SU-DHL-6 (cell line): ENCODE results near the gene AGXT2.

Source experiments
- H2AFZ ChIP-seq: fragments of 200-600 bp; sonication (generic); 2 replicates; pipeline ENCODE4 v1.6.1; 2014; ENCODE audit warnings: low read depth, mild to moderate bottlenecking, moderate library complexity, mixed read lengths, antibody characterized with exemption, low read length; ENCODE audit not compliant: severe bottlenecking
- H3F3A ChIP-seq: fragments of 200-600 bp; shearing (Covaris generic); 2 replicates; pipeline ENCODE4 v1.6.0; 2016; ENCODE audit warnings: antibody characterized with exemption, mild to moderate bottlenecking; ENCODE audit not compliant: insufficient read depth
- H3K27ac ChIP-seq: fragments of 200-600 bp; sonication (generic); 2 replicates; pipeline ENCODE4 v1.5.1; 2016; ENCODE audit warnings: low read depth, mild to moderate bottlenecking, low read length, moderate library complexity, mixed read lengths
- H3K27me3 ChIP-seq: fragments of 200-600 bp; sonication (generic), shearing (Covaris generic); 2 replicates; pipeline ENCODE4 v1.6.0; 2014; ENCODE audit warnings: mild to moderate bottlenecking, low read length
- H3K36me3 ChIP-seq: fragments of 200-600 bp; sonication (generic); 2 replicates; pipeline ENCODE4 v1.6.1; 2014; ENCODE audit warnings: mild to moderate bottlenecking, low read length, mixed read lengths
- H3K4me2 ChIP-seq: fragments of 300-600, 200-600 bp; shearing (Covaris generic), sonication (generic); 2 replicates; pipeline ENCODE4 v1.6.0; 2014; ENCODE audit warnings: low read length, low read depth, mild to moderate bottlenecking; ENCODE audit not compliant: poor library complexity, severe bottlenecking
- H3K4me3 ChIP-seq: fragments of 200-600 bp; sonication (generic); 2 replicates; pipeline ENCODE4 v1.5.1; 2014; ENCODE audit warnings: antibody characterized with exemption, low read length, mild to moderate bottlenecking, mixed read lengths; ENCODE audit not compliant: insufficient read depth, poor library complexity, severe bottlenecking
- H3K79me2 ChIP-seq: fragments of 200-600 bp; sonication (generic); 2 replicates; pipeline ENCODE4 v1.6.1; 2014; ENCODE audit warnings: mild to moderate bottlenecking, low read length, moderate library complexity; ENCODE audit not compliant: insufficient read depth
- H3K9ac ChIP-seq: fragments of 200-600 bp; sonication (generic); 2 replicates; pipeline ENCODE4 v1.7.0; 2014; ENCODE audit warnings: mild to moderate bottlenecking, low read length
- H3K9me2 ChIP-seq: fragments of 200-600 bp; sonication (generic); replicated peaks from 2 replicates; pipeline ENCODE4 v1.6.1; 2014; ENCODE audit warnings: low read length; ENCODE audit not compliant: insufficient read depth
- H3K9me3 ChIP-seq: fragments of 200-600 bp; sonication (generic); 2 replicates; pipeline ENCODE4 v1.6.1; 2014; ENCODE audit warnings: low read length, mixed read lengths; ENCODE audit not compliant: insufficient read depth
- H4K20me1 ChIP-seq: fragments of 200-600 bp; sonication (generic); 2 replicates; pipeline ENCODE4 v1.6.1; 2014; ENCODE audit warnings: low read depth, mild to moderate bottlenecking, antibody characterized with exemption, low read length, moderate library complexity, mixed read lengths
- CTCF ChIP-seq: fragments of 200-600 bp; sonication (generic); IDR thresholded peaks from one replicate; pipeline ENCODE4 v1.5.1; 2017; ENCODE audit warnings: antibody characterized with exemption, mild to moderate bottlenecking, low read length, moderate library complexity; ENCODE audit not compliant: insufficient read depth, poor library complexity, severe bottlenecking
- EZH2phosphoT487 ChIP-seq: fragments of 200-600 bp; sonication (generic), shearing (Covaris generic); conservative IDR thresholded peaks from 2 replicates; pipeline ENCODE4 v1.6.1; 2018; ENCODE audit warnings: mild to moderate bottlenecking, antibody characterized with exemption, low read length, moderate library complexity, mixed read lengths

AGXT2 gene

DNA sequence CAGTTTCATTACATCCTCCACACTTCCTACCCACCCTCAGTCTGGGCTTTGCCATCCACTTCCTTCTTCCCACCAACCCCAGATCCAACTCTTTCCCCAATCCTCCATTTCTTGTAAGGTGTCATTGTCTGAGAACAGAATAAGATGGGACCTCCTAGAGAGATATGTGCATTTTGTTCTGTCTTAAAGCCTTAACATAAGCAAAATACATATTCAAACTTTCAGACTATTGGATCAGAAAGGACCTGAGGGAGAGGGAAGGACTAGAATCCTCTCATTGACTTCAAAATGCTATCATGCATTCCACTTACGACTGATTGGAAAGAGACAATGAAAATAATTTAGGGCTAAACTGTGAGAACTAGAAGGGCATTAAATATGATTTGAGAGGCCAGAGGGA lies 43.0 kb downstream of the AGXT2 start:
- Histone ChIP-seq H3K9ac (no peak overlapping the region), H3K27me3 (no peaks in the 10 kb centered on the region), H3K36me3 (no peaks in the 10 kb centered on the region), H3K4me2 (no peak overlapping the region), H2AFZ (no peak overlapping the region), H3K9me3 (no peaks in the 10 kb centered on the region), H3K27ac (no peak overlapping the region), H4K20me1 (no peaks in the 10 kb centered on the region), H3F3A (no peaks in the 10 kb centered on the region), H3K79me2 (no peaks in the 10 kb centered on the region), H3K4me3 (no peak overlapping the region), H3K9me2 (no peaks in the 10 kb centered on the region)
- TF ChIP-seq CTCF (no peak), EZH2phosphoT487 (no peak)

GRCh38 chr5:35004200-35004599 lies 43.5 kb downstream of the AGXT2 start:
- no peak overlapping the region for H2AFZ ChIP-seq
- no peaks in the 10 kb centered on the region for H3F3A ChIP-seq
- no peak overlapping the region for H3K9ac ChIP-seq
- no peaks in the 10 kb centered on the region for H4K20me1 ChIP-seq
- no peaks in the 10 kb centered on the region for H3K9me3 ChIP-seq
- no peaks in the 10 kb centered on the region for H3K79me2 ChIP-seq
- no peaks in the 10 kb centered on the region for H3K9me2 ChIP-seq
- no peak overlapping the region for H3K4me3 ChIP-seq
- TF ChIP-seq EZH2phosphoT487 (no peak), CTCF (no peak)
- no peak overlapping the region for H3K27ac ChIP-seq
- H3K36me3 ChIP-seq = no peaks in the 10 kb centered on the region
- no peak overlapping the region for H3K4me2 ChIP-seq
- H3K27me3 ChIP-seq = no peaks in the 10 kb centered on the region

DNA sequence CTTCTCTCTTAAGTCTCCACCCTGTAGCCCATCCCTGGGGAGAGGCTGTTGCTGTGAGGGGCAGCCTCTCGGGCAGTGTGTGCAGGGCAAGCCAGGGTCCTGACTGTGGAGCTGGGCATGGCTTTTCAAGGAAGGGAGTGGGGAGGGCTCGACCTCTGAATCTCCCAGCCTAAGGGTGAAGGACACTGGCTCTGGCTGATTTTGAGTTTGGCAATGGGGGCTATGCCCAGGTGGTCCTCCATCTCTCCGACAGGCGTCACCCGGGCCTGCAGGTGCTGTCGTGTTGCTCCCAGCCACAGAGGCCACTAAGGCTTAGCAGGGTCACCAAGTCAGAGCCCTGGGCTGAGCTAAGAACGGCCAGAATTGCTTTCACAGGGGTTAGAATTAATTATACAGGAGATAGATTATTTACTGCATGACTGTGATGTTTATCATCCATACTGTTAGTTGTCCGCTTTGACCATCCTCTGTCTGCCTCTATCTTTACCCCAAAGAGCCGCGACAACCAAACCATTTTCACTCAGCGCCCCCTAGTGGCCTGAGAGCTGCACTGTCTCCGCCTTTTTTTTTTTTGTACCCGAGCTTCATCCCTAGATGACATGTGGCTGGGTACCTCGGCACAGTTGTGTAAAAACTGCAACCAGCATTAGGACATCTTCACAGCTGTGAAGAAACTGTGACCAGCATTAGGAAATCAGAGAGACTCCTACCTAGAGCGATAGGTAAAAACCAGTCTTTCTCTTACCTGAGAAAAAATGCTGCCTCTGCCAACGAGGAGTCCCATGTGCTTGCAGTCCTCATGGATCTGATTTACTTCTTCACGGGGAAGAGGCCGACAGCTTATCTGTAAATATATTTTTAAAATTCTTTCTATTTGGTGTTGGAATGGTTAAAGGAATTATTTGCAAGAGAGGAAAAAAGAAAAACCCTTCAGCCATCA lies 44.5 kb downstream of the AGXT2 start:
- H3K27me3 ChIP-seq = no peaks in the 10 kb centered on the region
- no peaks in the 10 kb centered on the region for H3K79me2 ChIP-seq
- no peak overlapping the region for H2AFZ ChIP-seq
- H3F3A ChIP-seq = no peaks in the 10 kb centered on the region
- H3K9me2 ChIP-seq = no peaks in the 10 kb centered on the region
- no peaks in the 10 kb centered on the region for H3K36me3 ChIP-seq
- H3K9me3 ChIP-seq = no peaks in the 10 kb centered on the region
- H4K20me1 ChIP-seq = no peaks in the 10 kb centered on the region
- H3K4me2 ChIP-seq = no peak overlapping the region
- no peak overlapping the region for H3K4me3 ChIP-seq
- no peak overlapping the region for H3K9ac ChIP-seq
- no peak overlapping the region for H3K27ac ChIP-seq
- TF ChIP-seq CTCF (peak; percentile 97), EZH2phosphoT487 (no peak)
